Posterior vena cava (tissue), 2 donors: Measurements from ENCODE around the gene NR6A1. TPM values are rescaled to one million over a fixed set of nuclear protein-coding genes. Genes with fewer than 3 reads are reported as not detected.

ENCODE experiments used
- microRNA-seq, 2 donors: library from miRNA; unstranded; fragments of <30 nt; microRNA quantifications; one replicate each; pipeline ENCODE4 v1.2.0, GENCODE V29; 2020 to 2021; ENCODE audit warnings: borderline microRNAs expressed in 2 of 2
- total RNA-seq, 2 donors: library from RNA; stranded (reverse); fragmentation: NEBNext Ultra II Directional; extraction: Animal tissue kit (Norgen Biotek cat#: 25700); gene quantifications; one replicate each; pipeline ENCODE4 v1.2.1, GENCODE V29; 2021
- donor health status: DM: yes; HTN: yes; CAD: no.
- donor health status: DM: yes; HTN: yes; CAD: no.

The NR6A1 gene
- total RNA-seq, 2 donors from 2014 or later, result 0.23 to 0.76 TPM

Small RNA genes lying within 50 kb of the gene (microRNA-seq; reads per million reads assigned to microRNA genes)
- 23.9 to 25.1 reads per million in 2 donors for gene MIR181A2
- gene MIR181B2, result 66.3 to 164 reads per million in 2 donors

Other genes starting within 250 kb of the NR6A1 start
- gene OLFML2A, start 5.8 kb upstream of the NR6A1 start, total RNA-seq, result 1 to 10 TPM; 7.8 to 9.1 TPM
- not detected for gene WDR38, start 82.1 kb upstream of the NR6A1 start, total RNA-seq
- 1,000 to 10,000 TPM in 1 of 2 donors, 100 to 1,000 TPM in 1; 997 to 1,074 TPM for gene RPL35, start 90.6 kb upstream of the NR6A1 start, total RNA-seq
- 10 to 100 TPM; 23.1 to 23.4 TPM for gene ARPC5L, start 90.8 kb upstream of the NR6A1 start, total RNA-seq
- gene GOLGA1, start 169.8 kb upstream of the NR6A1 start, total RNA-seq, result 10 to 100 TPM; 21.0 to 21.5 TPM